Endodermal cell (in vitro differentiated cells): Measurements from ENCODE around the gene SSC5D. TPM values are rescaled to one million over a fixed set of nuclear protein-coding genes. Genes with fewer than 3 reads are reported as not detected.

Experiments used
- DNase-seq: peaks from one replicate; pipeline ENCODE4 v3.0.0-alpha.2; 2017
- H3K27ac ChIP-seq: 2 replicates; pipeline ENCODE4 v1.5.1; 2013; ENCODE audit warnings: mild to moderate bottlenecking, low read depth, low read length, moderate library complexity
- H3K27me3 ChIP-seq: 2 replicates; pipeline ENCODE4 v1.6.1; 2013; ENCODE audit warnings: mild to moderate bottlenecking, low read length, moderate library complexity; ENCODE audit not compliant: insufficient read depth, control insufficient read depth, poor library complexity, severe bottlenecking
- H3K36me3 ChIP-seq: 2 replicates; pipeline ENCODE4 v1.7.0; 2013; ENCODE audit warnings: mild to moderate bottlenecking, low read length, moderate library complexity; ENCODE audit not compliant: control insufficient read depth, insufficient read depth
- H3K4me1 ChIP-seq: one replicate; pipeline ENCODE4 v1.7.0; 2013; ENCODE audit warnings: low read length; ENCODE audit not compliant: control insufficient read depth, insufficient read depth
- H3K4me3 ChIP-seq: 2 replicates; pipeline ENCODE4 v1.5.1; 2013; ENCODE audit warnings: mild to moderate bottlenecking, low read length, moderate library complexity
- H3K9ac ChIP-seq: 2 replicates; pipeline ENCODE4 v1.6.1; 2013; ENCODE audit warnings: mild to moderate bottlenecking, low read length, moderate library complexity; ENCODE audit not compliant: poor library complexity, severe bottlenecking; ENCODE audit errors: extremely low read depth
- H3K9me3 ChIP-seq: 2 replicates; pipeline ENCODE4 v1.6.1; 2013; ENCODE audit warnings: mild to moderate bottlenecking, low read length, moderate library complexity; ENCODE audit not compliant: control insufficient read depth
- H3K27ac Mint-ChIP-seq: 2 replicates; pipeline ENCODE4 v1.8.0; 2020; ENCODE audit warnings: mixed read lengths
- H3K27me3 Mint-ChIP-seq: 2 replicates; pipeline ENCODE4 v1.8.0; 2021; ENCODE audit warnings: mild to moderate bottlenecking, mixed read lengths; ENCODE audit not compliant: insufficient read depth
- H3K36me3 Mint-ChIP-seq: 2 replicates; pipeline ENCODE4 v1.8.0; 2020; ENCODE audit warnings: low read depth, mixed read lengths
- H3K4me1 Mint-ChIP-seq: 2 replicates; pipeline ENCODE4 v1.8.0; 2020; ENCODE audit warnings: mixed read lengths
- H3K4me3 Mint-ChIP-seq: 2 replicates; pipeline ENCODE4 v1.8.0; 2020; ENCODE audit warnings: mild to moderate bottlenecking, moderate library complexity, mixed read lengths
- H3K9me3 Mint-ChIP-seq: 2 replicates; pipeline ENCODE4 v1.8.0; 2020; ENCODE audit warnings: mild to moderate bottlenecking, mixed read lengths
- WGBS, 2 experiments: methylation state at CpG; one replicate each; pipeline versions ENCODE4 v1.1.5 to v1.1.7; 2013; ENCODE audit warnings: missing lambda C conversion rate in 2 of 2, mixed read lengths in 1 of 2; ENCODE audit not compliant: insufficient coverage in 1 of 2, insufficient read length in 1 of 2; 5-methylcytosine and 5-hydroxymethylcytosine counted together
- total RNA-seq, 2 donors: library from RNA; stranded (reverse); fragmentation: NEBNext Ultra II Directional in 1 of 2; extraction: Animal tissue kit (Norgen Biotek cat#: 25700) in 1 of 2; gene quantifications; 2 replicates in 1 of 2; 3 replicates in 1 of 2; pipeline ENCODE4 v1.2.1, GENCODE V29; 2021
- TF ChIP-seq, protein P1 (sequence below): fragments of 200-600 bp; sonication (generic); conservative IDR thresholded peaks from 2 replicates; pipeline ENCODE4 v1.5.0; 2021; ENCODE audit warnings: antibody characterized with exemption, mild to moderate bottlenecking

The SSC5D gene
- total RNA-seq, 2 donors from 2014 or later, result 1.4 to 2.4 TPM

DNA sequence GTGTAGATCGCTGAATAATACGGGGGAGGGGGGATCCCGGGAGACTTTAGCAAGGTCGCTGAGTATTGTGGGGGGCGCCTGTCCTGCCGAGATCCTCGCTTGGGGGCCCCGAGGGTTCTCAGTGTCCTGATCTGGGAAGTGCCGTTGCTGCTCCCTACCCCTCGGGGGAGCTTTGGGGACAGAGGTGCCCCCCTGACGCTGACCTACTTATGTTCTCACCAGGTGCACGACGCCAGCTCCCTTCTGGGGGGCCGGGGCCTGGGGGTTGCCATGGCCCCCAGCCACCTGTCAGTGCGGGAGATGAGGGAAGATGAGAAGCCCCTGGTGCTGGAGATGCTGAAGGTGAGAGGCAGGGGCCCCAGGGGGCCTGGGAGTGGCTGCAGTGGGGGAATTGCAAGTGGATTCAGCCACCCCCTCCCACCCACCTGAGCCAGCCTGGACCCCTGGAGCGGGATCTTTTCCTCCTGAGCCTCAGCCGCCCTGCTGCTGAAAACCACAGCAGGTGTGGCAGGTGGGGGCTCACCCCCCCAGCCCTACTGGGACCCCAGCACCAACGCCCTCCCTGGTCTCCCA, 2.7 kb upstream of the SSC5D start:
- Histone ChIP-seq H3K4me3 (peak overlapping the region; percentile 85), H3K9me3 (no peaks in the 10 kb centered on the region), H3K27me3 (no peaks in the 10 kb centered on the region), H3K27ac (peak overlapping the region; percentile 86), H3K9ac (peak overlapping the region; percentile 79), H3K36me3 (peaks cover 5% of the 10 kb centered on the region), H3K4me1 (peaks cover 17% of the 10 kb centered on the region)
- TF ChIP-seq, protein P1, sequence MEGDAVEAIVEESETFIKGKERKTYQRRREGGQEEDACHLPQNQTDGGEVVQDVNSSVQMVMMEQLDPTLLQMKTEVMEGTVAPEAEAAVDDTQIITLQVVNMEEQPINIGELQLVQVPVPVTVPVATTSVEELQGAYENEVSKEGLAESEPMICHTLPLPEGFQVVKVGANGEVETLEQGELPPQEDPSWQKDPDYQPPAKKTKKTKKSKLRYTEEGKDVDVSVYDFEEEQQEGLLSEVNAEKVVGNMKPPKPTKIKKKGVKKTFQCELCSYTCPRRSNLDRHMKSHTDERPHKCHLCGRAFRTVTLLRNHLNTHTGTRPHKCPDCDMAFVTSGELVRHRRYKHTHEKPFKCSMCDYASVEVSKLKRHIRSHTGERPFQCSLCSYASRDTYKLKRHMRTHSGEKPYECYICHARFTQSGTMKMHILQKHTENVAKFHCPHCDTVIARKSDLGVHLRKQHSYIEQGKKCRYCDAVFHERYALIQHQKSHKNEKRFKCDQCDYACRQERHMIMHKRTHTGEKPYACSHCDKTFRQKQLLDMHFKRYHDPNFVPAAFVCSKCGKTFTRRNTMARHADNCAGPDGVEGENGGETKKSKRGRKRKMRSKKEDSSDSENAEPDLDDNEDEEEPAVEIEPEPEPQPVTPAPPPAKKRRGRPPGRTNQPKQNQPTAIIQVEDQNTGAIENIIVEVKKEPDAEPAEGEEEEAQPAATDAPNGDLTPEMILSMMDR, result no peak
- Mint-ChIP-seq H3K27ac (peak overlapping the region; percentile 89), H3K4me3 (peak overlapping the region; percentile 76), H3K4me1 (peaks cover 15% of the 10 kb centered on the region), H3K9me3 (no peaks in the 10 kb centered on the region), H3K36me3 (no peaks in the 10 kb centered on the region), H3K27me3 (no peaks in the 10 kb centered on the region)
- DNase-seq, result peak; percentile 69
- 16 to 28% methylated on average over 7 to 18 of the region's 18 CpGs for WGBS, 2 experiments

DNA sequence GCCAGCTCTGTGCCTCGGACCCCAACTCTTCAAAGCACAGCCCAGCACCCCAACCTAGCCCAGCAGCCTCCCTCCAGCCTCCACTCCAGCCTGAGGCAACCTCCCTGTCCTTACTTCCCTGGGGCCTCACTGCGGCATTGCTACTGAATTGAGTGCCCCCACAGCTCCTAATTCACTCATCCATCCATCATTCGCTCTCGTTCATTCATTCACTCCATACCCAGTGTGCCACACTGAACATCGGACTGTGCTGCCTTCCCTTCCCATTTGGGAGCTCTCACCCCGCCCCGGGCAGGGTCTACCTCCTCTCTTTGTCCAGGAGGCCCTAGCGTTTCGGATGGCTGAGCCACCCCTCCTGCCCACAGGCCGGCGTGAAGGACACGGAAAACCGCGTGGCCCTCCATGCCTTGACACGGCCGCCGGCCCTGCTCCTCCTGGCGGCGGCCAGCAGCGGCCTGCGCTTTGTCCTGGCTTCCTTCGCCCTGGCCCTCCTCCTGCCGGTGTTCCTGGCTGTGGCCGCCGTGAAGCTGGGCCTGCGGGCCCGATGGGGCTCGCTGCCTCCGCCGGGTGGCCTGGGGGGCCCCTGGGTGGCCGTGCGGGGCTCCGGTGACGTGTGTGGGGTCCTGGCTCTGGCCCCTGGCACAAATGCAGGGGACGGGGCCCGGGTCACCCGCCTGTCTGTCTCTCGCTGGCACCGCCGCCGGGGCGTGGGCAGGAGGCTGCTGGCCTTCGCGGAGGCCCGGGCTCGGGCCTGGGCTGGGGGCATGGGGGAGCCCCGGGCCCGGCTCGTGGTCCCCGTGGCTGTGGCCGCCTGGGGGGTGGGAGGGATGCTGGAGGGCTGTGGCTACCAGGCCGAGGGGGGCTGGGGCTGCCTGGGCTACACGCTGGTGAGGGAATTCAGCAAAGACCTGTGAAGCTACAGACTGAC, 1.9 kb upstream of the SSC5D start:
- Histone ChIP-seq H3K4me3 (peak overlapping the region; percentile 85), H3K27me3 (no peaks in the 10 kb centered on the region), H3K9ac (no peak overlapping the region), H3K36me3 (no peaks in the 10 kb centered on the region), H3K9me3 (no peaks in the 10 kb centered on the region), H3K27ac (peak overlapping the region; percentile 76), H3K4me1 (peaks cover 17% of the 10 kb centered on the region)
- H3K36me3 Mint-ChIP-seq, result no peaks in the 10 kb centered on the region
- 88 to 89% methylated on average over 21 to 53 of the region's 53 CpGs for WGBS, 2 experiments
- H3K4me3 Mint-ChIP-seq, result peak overlapping the region; percentile 76
- H3K27ac Mint-ChIP-seq, result peak overlapping the region; percentile 75
- peaks cover 15% of the 10 kb centered on the region for H3K4me1 Mint-ChIP-seq
- no peaks in the 10 kb centered on the region for H3K9me3 Mint-ChIP-seq
- TF ChIP-seq, protein P1, result peak; percentile 22
- H3K27me3 Mint-ChIP-seq, result no peaks in the 10 kb centered on the region
- peak; percentile 74 for DNase-seq

DNA sequence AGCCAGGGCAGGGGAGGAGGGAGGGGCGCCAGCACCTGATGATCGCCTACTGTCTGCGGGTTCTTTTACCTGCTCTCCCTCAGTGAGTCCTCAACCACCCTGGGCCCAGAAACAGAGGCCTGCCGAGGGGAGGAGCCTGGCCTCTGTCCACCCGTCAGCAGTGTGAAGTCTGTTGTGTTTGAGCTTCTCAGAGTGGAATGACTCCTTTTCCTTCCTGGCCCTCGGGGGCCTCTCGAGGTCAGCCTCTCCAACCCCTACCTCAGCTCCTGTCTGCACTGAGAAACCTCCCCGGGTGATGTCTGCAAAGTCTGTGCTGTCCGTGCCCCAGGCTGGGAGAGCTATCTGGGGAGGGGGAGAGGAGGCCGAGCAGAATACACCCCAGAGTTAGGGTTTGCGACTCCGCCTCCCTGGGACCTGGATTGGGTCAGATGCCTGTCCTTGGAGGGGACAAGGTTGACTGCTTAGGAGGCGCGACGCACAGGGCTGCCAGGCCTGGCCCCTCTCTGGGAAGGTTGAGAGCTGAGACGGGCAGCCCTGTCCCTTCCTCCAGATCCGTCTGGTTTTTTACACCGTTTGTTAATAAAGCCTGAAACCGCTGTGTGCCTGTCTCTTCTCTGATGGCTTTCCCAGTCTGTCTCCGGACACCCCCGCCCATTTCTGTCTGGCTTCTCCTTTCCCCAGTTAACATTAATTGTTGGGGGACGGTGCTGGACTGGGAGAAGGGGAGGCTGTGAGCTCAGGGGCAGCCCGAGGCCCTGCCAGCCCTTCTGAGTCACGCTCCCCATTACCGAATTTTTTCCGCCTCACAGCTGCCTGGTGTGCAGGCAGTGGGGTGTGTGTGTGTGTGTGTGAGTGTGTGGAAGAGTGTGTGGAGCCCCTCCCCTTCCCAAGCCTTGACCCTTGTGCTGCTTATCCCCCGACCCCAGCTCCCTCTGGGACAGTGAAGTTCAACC, 989 bp upstream of the SSC5D start:
- Histone ChIP-seq H3K9ac (no peak overlapping the region), H3K36me3 (no peaks in the 10 kb centered on the region), H3K4me3 (no peak overlapping the region), H3K27ac (peak overlapping the region; percentile 76), H3K9me3 (no peaks in the 10 kb centered on the region), H3K27me3 (no peaks in the 10 kb centered on the region), H3K4me1 (peaks cover 17% of the 10 kb centered on the region)
- no peaks in the 10 kb centered on the region for H3K36me3 Mint-ChIP-seq
- H3K27ac Mint-ChIP-seq, result peak overlapping the region; percentile 58
- no peaks in the 10 kb centered on the region for H3K9me3 Mint-ChIP-seq
- WGBS, 2 experiments, result 39 to 56% methylated on average over 14 to 21 of the region's 27 CpGs
- peak overlapping the region; percentile 33 for H3K4me3 Mint-ChIP-seq
- TF ChIP-seq, protein P1, result no peak
- H3K4me1 Mint-ChIP-seq, result peaks cover 15% of the 10 kb centered on the region
- peak; percentile 78 for DNase-seq
- H3K27me3 Mint-ChIP-seq, result peaks cover 5% of the 10 kb centered on the region
